Natural killer cell treated with Interleukin-12 subunit alpha and Interleukin-12 subunit beta and Interleukin-15 and Interleukin-18, amount 100 ng/mL, for 72 hours (primary cell): Measurements from ENCODE around the gene CD40LG. TPM values are rescaled to one million over a fixed set of nuclear protein-coding genes. Genes with fewer than 3 reads are reported as not detected.

Source experiments
- ATAC-seq, 2 donors: fragments of 150-1000 bp; cut with Tn5 transposase in 1 of 2; sonication (Bioruptor Pico), chemical (Tn5 transposase) in 1 of 2; 2 replicates each; pipeline ENCODE4 v1.10.0; 2021
- DNase-seq: peaks from one replicate; pipeline ENCODE4 v3.0.0; 2022; ENCODE audit warnings: low spot score
- H3K27ac Mint-ChIP-seq, 2 donors: 1 replicate in 1 of 2; 2 replicates in 1 of 2; pipeline ENCODE4 v1.8.0; 2022; ENCODE audit warnings: mixed read lengths in 2 of 2, mild to moderate bottlenecking in 1 of 2, moderate library complexity in 1 of 2
- H3K27me3 Mint-ChIP-seq, 2 donors: 1 replicate in 1 of 2; 2 replicates in 1 of 2; pipeline ENCODE4 v1.8.0; 2022; ENCODE audit warnings: mixed read lengths in 2 of 2
- H3K36me3 Mint-ChIP-seq: one replicate; pipeline ENCODE4 v1.8.0; 2022; ENCODE audit warnings: mixed read lengths
- H3K4me1 Mint-ChIP-seq, 2 donors: 1 replicate in 1 of 2; 2 replicates in 1 of 2; pipeline ENCODE4 v1.8.0; 2022; ENCODE audit warnings: low read depth in 2 of 2, mixed read lengths in 2 of 2, mild to moderate bottlenecking in 1 of 2
- H3K4me3 Mint-ChIP-seq: one replicate; pipeline ENCODE4 v1.8.0; 2022; ENCODE audit warnings: mixed read lengths
- H3K9me3 Mint-ChIP-seq: 2 replicates; pipeline ENCODE4 v1.8.0; 2022; ENCODE audit warnings: mixed read lengths
- total RNA-seq, 2 donors: library from RNA; stranded (reverse); gene quantifications; one replicate each; pipeline ENCODE4 v1.2.3, GENCODE V29; 2022

The CD40LG gene
- total RNA-seq, 2 donors from 2014 or later: 9.0 to 10.1 TPM

GRCh38 chrX:136691028-136691809 is 43.3 kb downstream of the CD40LG start:
- H3K27me3 Mint-ChIP-seq: peaks cover 0 to 2% of the 10 kb centered on the region in 2 donors
- no peaks in the 10 kb centered on the region for H3K9me3 Mint-ChIP-seq
- peaks cover 41 to 65% of the 10 kb centered on the region in 2 donors for H3K4me1 Mint-ChIP-seq
- DNase-seq (no peak), ATAC-seq (peak in 1 of 2 donors; percentile 43)
- H3K27ac Mint-ChIP-seq: peak overlapping the region; percentile 61 to 86
- H3K36me3 Mint-ChIP-seq: peaks cover 20% of the 10 kb centered on the region
- H3K4me3 Mint-ChIP-seq: peak overlapping the region; percentile 61

GRCh38 chrX:136692271-136692670 is 44.3 kb downstream of the CD40LG start:
- no peaks in the 10 kb centered on the region for H3K9me3 Mint-ChIP-seq
- H3K36me3 Mint-ChIP-seq: peaks cover 20% of the 10 kb centered on the region
- H3K27ac Mint-ChIP-seq: peak overlapping the region; percentile 61 to 95
- no peak overlapping the region for H3K4me3 Mint-ChIP-seq
- no peak for ATAC-seq
- H3K27me3 Mint-ChIP-seq: peaks cover 0 to 5% of the 10 kb centered on the region in 2 donors
- H3K4me1 Mint-ChIP-seq: peaks cover 47 to 68% of the 10 kb centered on the region in 2 donors
- no peak for DNase-seq

GRCh38 chrX:136694431-136695087 is 46.6 kb downstream of the CD40LG start:
- peak overlapping the region; percentile 95 to 97 for H3K27ac Mint-ChIP-seq
- peak overlapping the region; percentile 67 for H3K4me3 Mint-ChIP-seq
- peaks cover 43 to 57% of the 10 kb centered on the region in 2 donors for H3K4me1 Mint-ChIP-seq
- peaks cover 0 to 6% of the 10 kb centered on the region in 2 donors for H3K27me3 Mint-ChIP-seq
- peaks cover 25% of the 10 kb centered on the region for H3K36me3 Mint-ChIP-seq
- no peaks in the 10 kb centered on the region for H3K9me3 Mint-ChIP-seq
- peak; percentile 82 to 87 for ATAC-seq
- no peak for DNase-seq

- Mint-ChIP-seq H3K36me3 (peaks cover 33% of the 10 kb centered on the region), H3K27ac (peak overlapping the region; percentile 69 to 71), H3K27me3 (peaks cover 0 to 3% of the 10 kb centered on the region in 2 donors), H3K4me1 (peaks cover 31 to 41% of the 10 kb centered on the region in 2 donors), H3K4me3 (peak overlapping the region; percentile 3), H3K9me3 (no peaks in the 10 kb centered on the region)
- DNase-seq: no peak
- ATAC-seq: no peak
Observed at GRCh38 chrX:136697156-136697555, 49.2 kb downstream of the CD40LG start.

- H3K27me3 Mint-ChIP-seq: peaks cover 0 to 2% of the 10 kb centered on the region in 2 donors
- DNase-seq: no peak
- H3K4me1 Mint-ChIP-seq: peaks cover 10% of the 10 kb centered on the region in 2 donors
- H3K9me3 Mint-ChIP-seq: no peaks in the 10 kb centered on the region
- no peak for ATAC-seq
- H3K4me3 Mint-ChIP-seq: no peak overlapping the region
- H3K36me3 Mint-ChIP-seq: peaks cover 12% of the 10 kb centered on the region
- peak overlapping the region in 1 of 2 donors; percentile 47 for H3K27ac Mint-ChIP-seq
Observed at GRCh38 chrX:136708348-136708747, 60.4 kb downstream of the CD40LG start.

Other genes with a start within 250 kb of the CD40LG start
- gene BRS3, start 160.2 kb upstream of the CD40LG start, total RNA-seq: not detected
- 10 to 100 TPM; 33.3 to 52.2 TPM for gene HTATSF1, start 150.6 kb upstream of the CD40LG start, total RNA-seq
- gene VGLL1, start 115.9 kb upstream of the CD40LG start, total RNA-seq: not detected
- 10 to 100 TPM; 45.8 to 50.2 TPM for gene ARHGEF6, start 132.8 kb downstream of the CD40LG start, total RNA-seq
- gene RBMX, start 232.6 kb downstream of the CD40LG start, total RNA-seq: 100 to 1,000 TPM; 170 to 211 TPM